Fibroblast of lung (primary cell): ENCODE results near the gene ZNF639. TPM values are rescaled to one million over a fixed set of nuclear protein-coding genes. Genes with fewer than 3 reads are reported as not detected.

Experiments
- DNase-seq, 2 donors: peaks; one replicate each; pipeline versions ENCODE4 v3.0.0 to v3.0.0-alpha.2; 2010; ENCODE audit warnings: low read depth in 2 of 2
- H2AFZ ChIP-seq: 2 replicates; pipeline ENCODE4 v1.5.1; 2012; ENCODE audit warnings: low read length, control low read depth, inconsistent platforms
- H3K27ac ChIP-seq: 2 replicates; pipeline ENCODE4 v1.5.1; 2011; ENCODE audit warnings: low read length, control low read depth; ENCODE audit not compliant: insufficient read depth
- H3K27me3 ChIP-seq: 2 replicates; pipeline ENCODE4 v1.5.1; 2011; ENCODE audit warnings: mild to moderate bottlenecking, low read length; ENCODE audit not compliant: control insufficient read depth, insufficient read depth
- H3K36me3 ChIP-seq: 2 replicates; pipeline ENCODE4 v1.5.1; 2011; ENCODE audit warnings: low read length; ENCODE audit not compliant: control insufficient read depth, insufficient read depth
- H3K4me1 ChIP-seq: 2 replicates; pipeline ENCODE4 v1.5.1; 2011; ENCODE audit warnings: low read length; ENCODE audit not compliant: control insufficient read depth, insufficient read depth; ENCODE audit errors: extremely low read depth
- H3K4me2 ChIP-seq: 2 replicates; pipeline ENCODE4 v1.5.1; 2011; ENCODE audit warnings: low read length, control low read depth; ENCODE audit not compliant: insufficient read depth; ENCODE audit errors: extremely low read depth
- H3K4me3 ChIP-seq, 4 experiments: fragments of 200-600 bp in 1 of 4; sonication (generic) in 1 of 4; replicated peaks in 1 of 4; 2 replicates each; pipeline ENCODE4 v1.5.1; 2011 to 2016; ENCODE audit warnings: low read length in 4 of 4, low read depth in 3 of 4, mild to moderate bottlenecking in 3 of 4, control low read depth in 2 of 4, inconsistent platforms in 1 of 4, mixed read lengths in 1 of 4; ENCODE audit not compliant: insufficient read depth in 1 of 4; ENCODE audit errors: control extremely low read depth in 1 of 4
- H3K79me2 ChIP-seq: 2 replicates; pipeline ENCODE4 v1.5.1; 2012; ENCODE audit warnings: mild to moderate bottlenecking, low read length, inconsistent platforms; ENCODE audit not compliant: control insufficient read depth, insufficient read depth
- H3K9ac ChIP-seq: 2 replicates; pipeline ENCODE4 v1.5.1; 2011; ENCODE audit warnings: mild to moderate bottlenecking, low read length, control low read depth; ENCODE audit not compliant: insufficient read depth
- H3K9me3 ChIP-seq: 2 replicates; pipeline ENCODE4 v1.5.1; 2012; ENCODE audit warnings: low read depth, low read length; ENCODE audit not compliant: control insufficient read depth, insufficient read depth
- H4K20me1 ChIP-seq: 2 replicates; pipeline ENCODE4 v1.5.1; 2011; ENCODE audit warnings: low read length; ENCODE audit not compliant: control insufficient read depth, insufficient read depth; ENCODE audit errors: extremely low read depth
- CTCF ChIP-seq, 2 donors: IDR thresholded peaks in 1 of 2; conservative IDR thresholded peaks in 1 of 2; 1 replicate in 1 of 2; 2 replicates in 1 of 2; pipeline ENCODE4 v1.5.1; 2011 to 2012; ENCODE audit warnings: low read length in 2 of 2, control low read depth in 1 of 2, inconsistent platforms in 1 of 2, low read depth in 1 of 2, mild to moderate bottlenecking in 1 of 2
- EZH2 ChIP-seq: IDR thresholded peaks from 2 replicates; pipeline ENCODE4 v1.5.1; 2012; ENCODE audit warnings: low read length, control low read depth, mild to moderate bottlenecking; ENCODE audit errors: missing control alignments
- polyA plus RNA-seq, 2 donors: library from polyadenylated mRNA; depleted of rRNA in 1 of 2; stranded (reverse) in 1 of 2; unstranded in 1 of 2; fragments of >200 nt; gene quantifications; 2 replicates each; pipeline ENCODE4 v1.2.1, GENCODE V29; 2011 to 2012; ENCODE audit warnings: missing spikeins in 1 of 2
- total RNA-seq: library from RNA; depleted of rRNA; stranded (reverse); fragments of >200 nt; gene quantifications from 2 replicates; pipeline ENCODE4 v1.2.1, GENCODE V29; 2014

ZNF639 gene
- total and polyA plus RNA-seq, 2 donors (not counting 1 experiment from before 2014, with no cell fraction given), result 28.4 to 41.1 TPM

GRCh38 chr3:179321668-179322285 is 1.1 kb upstream of the ZNF639 start:
- H3K36me3 ChIP-seq, result no peaks in the 10 kb centered on the region
- peaks cover 37% of the 10 kb centered on the region for H3K79me2 ChIP-seq
- H2AFZ ChIP-seq, result peak overlapping the region; percentile 70
- H3K4me1 ChIP-seq, result peaks cover 7% of the 10 kb centered on the region
- no peaks in the 10 kb centered on the region for H3K27me3 ChIP-seq
- H4K20me1 ChIP-seq, result no peaks in the 10 kb centered on the region
- peak overlapping the region; percentile 88 for H3K9ac ChIP-seq
- H3K9me3 ChIP-seq, result no peaks in the 10 kb centered on the region
- H3K4me3 ChIP-seq, result peak overlapping the region; percentile 38 to 91 (median 62)
- H3K4me2 ChIP-seq, result peak overlapping the region; percentile 94
- peak; percentile 36 to 70 for DNase-seq
- H3K27ac ChIP-seq, result peak overlapping the region; percentile 71
- TF ChIP-seq EZH2 (no peak), CTCF (conservative IDR thresholded peaks at IDR 0.05 in 1 of 2, IDR thresholded peaks at IDR 0.05 in 1 of 2; ENCODE audit: low read depth in 1 of 2, low read length in 2 of 2) (peak; percentile 69 to 70)

- H2AFZ ChIP-seq, result peak overlapping the region; percentile 30
- H3K27ac ChIP-seq, result peak overlapping the region; percentile 93
- peak; percentile 69 to 75 for DNase-seq
- peaks cover 7% of the 10 kb centered on the region for H3K4me1 ChIP-seq
- no peaks in the 10 kb centered on the region for H4K20me1 ChIP-seq
- H3K27me3 ChIP-seq, result no peaks in the 10 kb centered on the region
- H3K9ac ChIP-seq, result peak overlapping the region; percentile 88
- H3K4me2 ChIP-seq, result peak overlapping the region; percentile 88
- peak overlapping the region; percentile 55 to 93 (median 82) for H3K4me3 ChIP-seq
- H3K36me3 ChIP-seq, result no peaks in the 10 kb centered on the region
- no peaks in the 10 kb centered on the region for H3K9me3 ChIP-seq
- H3K79me2 ChIP-seq, result peaks cover 45% of the 10 kb centered on the region
- TF ChIP-seq CTCF (conservative IDR thresholded peaks at IDR 0.05 in 1 of 2, IDR thresholded peaks at IDR 0.05 in 1 of 2; ENCODE audit: low read depth in 1 of 2, low read length in 2 of 2) (peak in 1 of 2 donors; percentile 12), EZH2 (no peak)
Measured at GRCh38 chr3:179323197-179324110, 623 bp downstream of the ZNF639 start.

- Histone ChIP-seq H3K36me3 (peaks cover 2% of the 10 kb centered on the region), H4K20me1 (no peaks in the 10 kb centered on the region), H3K4me3 (peak overlapping the region; percentile 55 to 93 (median 82)), H3K79me2 (peaks cover 50% of the 10 kb centered on the region), H3K27me3 (no peaks in the 10 kb centered on the region), H3K27ac (peak overlapping the region; percentile 93), H3K4me2 (peak overlapping the region; percentile 88), H3K4me1 (peaks cover 7% of the 10 kb centered on the region), H3K9ac (no peak overlapping the region), H3K9me3 (no peaks in the 10 kb centered on the region), H2AFZ (no peak overlapping the region)
- peak; percentile 50 to 58 for DNase-seq
- TF ChIP-seq CTCF (conservative IDR thresholded peaks at IDR 0.05 in 1 of 2, IDR thresholded peaks at IDR 0.05 in 1 of 2; ENCODE audit: low read depth in 1 of 2, low read length in 2 of 2), result no peak
- no peak for TF ChIP-seq EZH2
Measured at GRCh38 chr3:179324270-179324754, 1.5 kb downstream of the ZNF639 start.
